K562 (cell line): Measurements from ENCODE around the gene GLP2R. TPM values are rescaled to one million over a fixed set of nuclear protein-coding genes. Genes with fewer than 3 reads are reported as not detected.

Source experiments
- ATAC-seq: fragments of 200-7000 bp; cut with Tn5 transposase; 3 replicates; pipeline ENCODE4 v1.9.1; 2020; ENCODE audit warnings: moderate library complexity
- BruUV-seq: library from RNA; stranded (reverse); fragments of 400-500 nt; replicated peaks from 2 replicates; lab custom pipeline; 2021; lab: Mats Ljungman, UMichigan
- CTCF ChIA-PET: fragments of 300-600 bp; formaldehyde crosslinking; extraction: SDS; loops from one replicate; lab custom pipeline; 2021; ENCODE audit warnings: low intra/inter-chr PET ratio; lab: Yijun Ruan, JAX
- POLR2A ChIA-PET: fragments of 300-600, 350-650 bp; sonication (Branson Sonifier 250); formaldehyde crosslinking; extraction: SDS; loops from one replicate; lab custom pipeline; 2021; ENCODE audit warnings: antibody characterized with exemption, inconsistent platforms; lab: Yijun Ruan, JAX
- DNase-seq, 4 experiments: peaks; one replicate each; pipeline versions ENCODE4 v3.0.0 to v3.0.0-alpha.2; 2011 to 2018; ENCODE audit warnings: low spot score in 3 of 4, mixed read lengths in 3 of 4; ENCODE audit errors: extremely low read depth in 1 of 4
- FAIRE-seq: peaks from 2 replicates; lab custom pipeline; 2011; peaks lifted over from hg19 to GRCh38; lab: Jason Lieb, UNC
- H2AFZ ChIP-seq: 2 replicates; pipeline ENCODE4 v1.6.0; 2011; ENCODE audit warnings: low read depth, low read length, control low read depth, inconsistent platforms
- H3K27ac ChIP-seq: fragments of 200-600 bp; 3 replicates; pipeline ENCODE4 v1.8.0; 2011; ENCODE audit warnings: low read depth, mild to moderate bottlenecking, control low read depth, inconsistent platforms, low read length, moderate library complexity, mixed read lengths; ENCODE audit errors: extremely low read depth
- H3K27me3 ChIP-seq, 2 experiments: fragments of 300-600 bp in 1 of 2; 2 replicates in 1 of 2; 3 replicates in 1 of 2; pipeline versions ENCODE4 v1.6.0 to v1.8.0; 2011; ENCODE audit warnings: inconsistent platforms in 2 of 2, low read length in 2 of 2, mild to moderate bottlenecking in 1 of 2, mixed read lengths in 1 of 2, moderate library complexity in 1 of 2; ENCODE audit not compliant: control insufficient read depth in 2 of 2, insufficient read depth in 2 of 2
- H3K36me3 ChIP-seq: fragments of 300-600 bp; 3 replicates; pipeline ENCODE4 v1.8.0; 2011; ENCODE audit warnings: mild to moderate bottlenecking, low read length, inconsistent platforms; ENCODE audit not compliant: control insufficient read depth, insufficient read depth
- H3K4me1 ChIP-seq, 2 experiments: fragments of 200-600 bp in 1 of 2; replicated peaks in 1 of 2; 2 replicates in 1 of 2; 3 replicates in 1 of 2; pipeline versions ENCODE4 v1.5.1 to v1.8.0; 2011; ENCODE audit warnings: inconsistent platforms in 2 of 2, low read length in 2 of 2, mild to moderate bottlenecking in 1 of 2, mixed read lengths in 1 of 2, moderate library complexity in 1 of 2; ENCODE audit not compliant: control insufficient read depth in 2 of 2, insufficient read depth in 2 of 2
- H3K4me2 ChIP-seq: 2 replicates; pipeline ENCODE4 v1.6.1; 2011; ENCODE audit warnings: low read length, control low read depth, inconsistent platforms, mixed read lengths; ENCODE audit not compliant: insufficient read depth
- H3K4me3 ChIP-seq: fragments of 200-600 bp; sonication (generic), shearing (Covaris generic); 2 replicates; pipeline ENCODE4 v1.5.1; 2016; ENCODE audit warnings: control low read depth, inconsistent platforms
- H3K79me2 ChIP-seq: fragments of 200-600 bp; 3 replicates; pipeline ENCODE4 v1.8.0; 2011; ENCODE audit warnings: low read length, inconsistent platforms; ENCODE audit not compliant: control insufficient read depth, insufficient read depth
- H3K9ac ChIP-seq, 2 experiments: 2 replicates each; pipeline versions ENCODE4 v1.6.0 to v1.6.1; 2011; ENCODE audit warnings: low read depth in 2 of 2, low read length in 2 of 2, control low read depth in 1 of 2, inconsistent platforms in 1 of 2, mild to moderate bottlenecking in 1 of 2, mixed read lengths in 1 of 2; ENCODE audit not compliant: insufficient read depth in 1 of 2
- H3K9me1 ChIP-seq: one replicate; pipeline ENCODE4 v1.6.0; 2011; ENCODE audit warnings: inconsistent platforms, mild to moderate bottlenecking, low read length, moderate library complexity; ENCODE audit not compliant: control insufficient read depth, insufficient read depth
- H3K9me3 ChIP-seq: replicated peaks from 2 replicates; pipeline ENCODE4 v1.5.1; 2011; ENCODE audit warnings: low read depth, low read length, inconsistent platforms; ENCODE audit not compliant: control insufficient read depth, insufficient read depth
- H4K20me1 ChIP-seq: replicated peaks from 2 replicates; pipeline ENCODE4 v1.6.1; 2011; ENCODE audit warnings: low read length, inconsistent platforms, mixed read lengths; ENCODE audit not compliant: control insufficient read depth, insufficient read depth
- CEBPB ChIP-seq: fragments of 450-650 bp; IDR thresholded peaks from 2 replicates; pipeline ENCODE4 v1.6.1; 2016; ENCODE audit warnings: missing genetic modification characterization, missing compliant biosample characterization
- MYC ChIP-seq, 2 experiments: fragments of 250-450 bp in 1 of 2; sonication (Bioruptor Pico) in 1 of 2; IDR thresholded peaks; 2 replicates each; pipeline versions ENCODE4 v1.5.1 to v1.6.1; 2012 to 2021; ENCODE audit warnings: low read depth in 2 of 2, borderline replicate concordance in 1 of 2, improper control_type of control experiment in 1 of 2, low read length in 1 of 2, mild to moderate bottlenecking in 1 of 2, moderate library complexity in 1 of 2
- MYNN ChIP-seq, 2 experiments: sonication (generic); formaldehyde crosslinking in 1 of 2; IDR thresholded peaks; 2 replicates each; pipeline versions ENCODE4 v1.5.0 to v1.6.1; 2016 to 2020; ENCODE audit warnings: antibody characterized with exemption in 1 of 2, missing genetic modification reagents in 1 of 2
- NFE2L1 ChIP-seq: fragments of 450-650 bp; IDR thresholded peaks from 2 replicates; pipeline ENCODE4 v1.6.1; 2016; ENCODE audit warnings: missing genetic modification characterization, low read depth, mild to moderate bottlenecking, missing compliant biosample characterization, moderate library complexity, borderline replicate concordance
- RBM22 ChIP-seq: fragments of 200-400 bp; formaldehyde crosslinking; IDR thresholded peaks from 2 replicates; pipeline ENCODE4 v1.6.1; 2018; ENCODE audit warnings: low read length, low read depth; ENCODE audit not compliant: poor library complexity, severe bottlenecking
- SMAD2 ChIP-seq: fragments of 150-350 bp; IDR thresholded peaks from 2 replicates; pipeline ENCODE4 v1.6.1; 2014; ENCODE audit warnings: low read depth, mild to moderate bottlenecking, low read length
- SNIP1 ChIP-seq: fragments of 450-650 bp; IDR thresholded peaks from 2 replicates; pipeline ENCODE4 v1.7.1; 2017; ENCODE audit warnings: low read depth, mild to moderate bottlenecking
- XRCC4 ChIP-seq: IDR thresholded peaks from one replicate; pipeline ENCODE4 v1.6.1; 2011; ENCODE audit not compliant: insufficient read depth, insufficient read length; ENCODE audit errors: extremely low read depth
- ZNF23 ChIP-seq: fragments of 250-450 bp; sonication (Bioruptor Pico); IDR thresholded peaks from 2 replicates; pipeline ENCODE4 v1.4.0; 2020; ENCODE audit warnings: mild to moderate bottlenecking
- ZNF699 ChIP-seq: fragments of 250-450 bp; sonication (Bioruptor Pico); IDR thresholded peaks from 2 replicates; pipeline ENCODE4 v1.8.0; 2021; ENCODE audit warnings: mild to moderate bottlenecking, moderate library complexity; ENCODE audit not compliant: insufficient replicate concordance
- WGBS: fragments of 100-300 bp; shearing (Covaris generic); methylation state at CpG from one replicate; pipeline ENCODE4 v1.1.6; 2016; ENCODE audit warnings: low coverage, mixed read lengths; ENCODE audit not compliant: insufficient coverage; ENCODE audit errors: missing lambda C conversion rate; 5-methylcytosine and 5-hydroxymethylcytosine counted together
- in situ Hi-C: fragments of 300-500 bp; cut with MboI; formaldehyde crosslinking; loops from 4 replicates; pipeline ENCODE4 v1.15.0; 2018; ENCODE audit warnings: inconsistent platforms, mixed read lengths
- intact Hi-C: fragments of 100-400 bp; cut with micrococcal nuclease; formaldehyde crosslinking; loops from 2 replicates; pipeline ENCODE4 v1.14.2; 2022
- polyA plus RNA-seq, 8 experiments: library from polyadenylated mRNA; depleted of rRNA in 4 of 8; stranded (reverse) in 5 of 8; unstranded in 3 of 8; fragments of >200 nt; fragmentation: Nextera tagmentation in 2 of 8; fragmentation: Illumina TruSeq in 1 of 8; extraction: Ambion mirVana in 2 of 8; extraction: Trizol in 1 of 8; gene quantifications; 2 replicates each; pipeline versions ENCODE4 v1.2.1 to v1.2.3, GENCODE V29; 2011 to 2014; ENCODE audit warnings: inconsistent platforms in 1 of 8, missing spikeins in 1 of 8
- total RNA-seq, 7 experiments: library from RNA; depleted of rRNA in 6 of 7; stranded (reverse); fragments of >200 nt in 6 of 7; fragmentation: Illumina TruSeq in 2 of 7; extraction: Trizol in 2 of 7; gene quantifications; 2 replicates each; pipeline versions ENCODE4 v1.2.1 to v1.2.3, GENCODE V29; 2011 to 2021; ENCODE audit warnings: low replicate concordance in 1 of 7

Gene GLP2R
- total and polyA plus RNA-seq, 9 of the 15 experiments (the other 6 are each of a cell fraction or from before 2014, with no cell fraction given) = not detected

GRCh38 chr17:9935408-9935807 is 109.7 kb downstream of the GLP2R start:
- H3K4me2 ChIP-seq = no peak overlapping the region
- H4K20me1 ChIP-seq = no peaks in the 10 kb centered on the region
- ChIA-PET CTCF (no interaction called here), POLR2A (no interaction called here)
- no peak overlapping the region for H2AFZ ChIP-seq
- H3K9me1 ChIP-seq = no peaks in the 10 kb centered on the region
- DNase-seq = no peak
- in situ Hi-C loops = no loop called here
- H3K4me3 ChIP-seq = no peak overlapping the region
- no peaks in the 10 kb centered on the region for H3K4me1 ChIP-seq
- H3K27ac ChIP-seq = no peak overlapping the region
- H3K27me3 ChIP-seq = peaks cover 0 to 9% of the 10 kb centered on the region in 2 experiments; a peak in 2 of 5 replicates
- H3K9me3 ChIP-seq = no peaks in the 10 kb centered on the region
- no peak overlapping the region for H3K9ac ChIP-seq
- no peaks in the 10 kb centered on the region for H3K79me2 ChIP-seq
- TF ChIP-seq XRCC4 (no peak), MYC (IDR thresholded peaks at IDR 0.05; ENCODE audit: low read depth, low read length) (no peak), MYC (CRISPR knock-in tag; IDR thresholded peaks at IDR 0.05; ENCODE audit: borderline replicate concordance, low read depth) (no peak), MYNN (IDR thresholded peaks at IDR 0.05) (no peak), MYNN (CRISPR knock-in tag; IDR thresholded peaks at IDR 0.05) (no peak), NFE2L1 (tag) (no peak), ZNF699 (CRISPR knock-in tag) (no peak), ZNF23 (no peak), RBM22 (no peak), CEBPB (tag) (no peak), SMAD2 (no peak), SNIP1 (no peak)
- TF ChIP-seq, all 486 proteins: peak for 0
- H3K36me3 ChIP-seq = no peaks in the 10 kb centered on the region
- FAIRE-seq (no peak), ATAC-seq (no peak)
- intact Hi-C loops = no loop called here
- no TSS peak for BruUV-seq
- 0% methylated on average over 6 of the region's 6 CpGs for WGBS
